ENCODE measurements around the gene SLC66A3. TPM values are rescaled to one million over a fixed set of nuclear protein-coding genes. Genes with fewer than 3 reads are reported as not detected.

Gene SLC66A3
- total RNA-seq, 1 experiment from 2014 or later: 19.2 TPM

DNA sequence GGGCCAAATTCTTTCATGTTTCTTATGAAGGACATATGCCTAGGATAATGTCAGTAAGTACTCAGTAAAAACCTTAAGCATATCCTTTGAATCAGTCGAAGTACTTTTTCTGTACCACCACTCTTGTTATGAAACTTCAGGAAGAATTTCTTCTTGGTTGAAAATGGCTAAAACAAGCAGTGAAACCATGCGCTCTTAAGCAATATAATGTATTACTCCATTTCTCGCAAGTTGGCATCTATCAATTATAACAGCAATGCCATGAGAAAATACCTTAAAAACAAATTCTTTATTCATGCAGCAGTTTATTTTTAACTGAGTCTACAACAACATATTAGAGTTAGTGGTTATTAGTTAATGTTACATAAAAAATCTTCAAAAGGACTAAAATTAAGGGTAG lies 41.0 kb downstream of the SLC66A3 start:
- no peaks in the 10 kb centered on the region for H3K27me3 ChIP-seq (ENCODE audit: low read length)
- no peak overlapping the region for H3K4me2 ChIP-seq (ENCODE audit: low read length)
- no peaks in the 10 kb centered on the region for H4K20me1 ChIP-seq (ENCODE audit: low read length)
- H2AFZ ChIP-seq (ENCODE audit: low read length): no peak overlapping the region
- DNase-seq: no peak
- ChIA-PET POLR2A (ENCODE audit: unreplicated experiment) (no interaction called here), CTCF (no interaction called here)
- no peak for ATAC-seq
- no peak for TF ChIP-seq EZH2phosphoT487 (IDR thresholded peaks at IDR 0.05; ENCODE audit: borderline replicate concordance, low read length)
- no peak for TF ChIP-seq EZH2 (IDR thresholded peaks at IDR 0.05; ENCODE audit: low read length, unreplicated experiment)
- TF ChIP-seq CTCF (conservative IDR thresholded peaks at IDR 0.05; ENCODE audit: low read depth, low read length): no peak
- no peaks in the 10 kb centered on the region for H3K4me1 ChIP-seq (ENCODE audit: insufficient read depth, low read length)
- H3K27ac ChIP-seq (ENCODE audit: low read length): no peak overlapping the region
- H3K9ac ChIP-seq (ENCODE audit: low read length): no peak overlapping the region
- H3K36me3 ChIP-seq (ENCODE audit: low read depth, low read length): peaks cover 50% of the 10 kb centered on the region
- BruUV-seq (replicated peaks): no TSS peak
- H3K9me3 ChIP-seq (ENCODE audit: low read length): no peaks in the 10 kb centered on the region
- intact Hi-C loops (cut with micrococcal nuclease): no loop called here
- H3K9me2 ChIP-seq (replicated peaks; ENCODE audit: low read length): no peaks in the 10 kb centered on the region
- H3K79me2 ChIP-seq (ENCODE audit: low read length): no peaks in the 10 kb centered on the region
- H3F3A ChIP-seq (ENCODE audit: low read length, unreplicated experiment): no peaks in the 10 kb centered on the region
- no peak overlapping the region for H3K4me3 ChIP-seq (ENCODE audit: low read length)

- Histone ChIP-seq H3K9me2 (replicated peaks; ENCODE audit: low read length) (no peaks in the 10 kb centered on the region), H4K20me1 (ENCODE audit: low read length) (no peaks in the 10 kb centered on the region), H3K36me3 (ENCODE audit: low read depth, low read length) (peaks cover 42% of the 10 kb centered on the region; the same call in 1 of the 2 replicates), H3K4me1 (ENCODE audit: insufficient read depth, low read length) (peaks cover 24% of the 10 kb centered on the region), H3K27ac (ENCODE audit: low read length) (no peak overlapping the region), H3K9ac (ENCODE audit: low read length) (no peak overlapping the region), H3F3A (ENCODE audit: low read length, unreplicated experiment) (peaks cover 4% of the 10 kb centered on the region), H3K27me3 (ENCODE audit: low read length) (no peaks in the 10 kb centered on the region), H3K9me3 (ENCODE audit: low read length) (no peaks in the 10 kb centered on the region), H3K4me3 (ENCODE audit: low read length) (no peak overlapping the region), H2AFZ (ENCODE audit: low read length) (no peak overlapping the region), H3K79me2 (ENCODE audit: low read length) (0 out of 2 replicates have a peak, but pooled peaks cover 3% of the 10 kb centered on the region), H3K4me2 (ENCODE audit: low read length) (no peak overlapping the region)
- no peak for DNase-seq
- POLR2A ChIA-PET (ENCODE audit: unreplicated experiment): interaction anchor here (0.6 kb wide), 1 partner anchor 539 kb away, joined by 6 read pairs; no protein-coding TSS in a partner anchor
- TF ChIP-seq EZH2 (IDR thresholded peaks at IDR 0.05; ENCODE audit: low read length, unreplicated experiment) (no peak), CTCF (conservative IDR thresholded peaks at IDR 0.05; ENCODE audit: low read depth, low read length) (no peak), EZH2phosphoT487 (IDR thresholded peaks at IDR 0.05; ENCODE audit: borderline replicate concordance, low read length) (no peak)
- intact Hi-C loops (cut with micrococcal nuclease): loop anchor here (5.0 kb wide), 1 partner anchor 68 kb away; a partner anchor contains a TSS
- CTCF ChIA-PET: no interaction called here
- no TSS peak for BruUV-seq (replicated peaks)
- no peak for ATAC-seq
Observed at GRCh38 chr2:11200651-11201050, 45.4 kb downstream of the SLC66A3 start.

DNA sequence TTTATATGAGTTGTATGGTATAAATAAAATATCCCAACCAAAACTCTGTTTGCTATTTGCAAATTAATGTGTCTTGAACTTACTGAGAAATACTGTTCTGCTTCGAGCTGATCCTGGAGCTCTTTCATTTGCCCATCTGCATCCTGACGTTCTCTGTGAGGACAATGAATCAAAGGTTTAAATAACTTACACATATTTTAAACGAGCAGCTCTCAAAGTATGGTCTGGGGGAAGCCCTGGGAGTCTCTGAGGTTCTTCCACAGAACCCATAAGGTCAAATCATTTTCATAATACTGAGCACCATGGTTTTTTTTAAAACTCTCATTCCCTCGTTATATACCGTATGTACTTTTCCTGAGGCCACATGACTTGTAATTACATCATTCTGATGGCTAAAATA lies 46.7 kb downstream of the SLC66A3 start:
- peaks cover 36% of the 10 kb centered on the region; the same call in 1 of the 2 replicates for H3K36me3 ChIP-seq (ENCODE audit: low read depth, low read length)

More for the DNA sequence above, 46.7 kb downstream of the SLC66A3 start:
- ChIA-PET POLR2A (ENCODE audit: unreplicated experiment) (no interaction called here), CTCF (no interaction called here)
- Histone ChIP-seq H3K9me2 (replicated peaks; ENCODE audit: low read length) (no peaks in the 10 kb centered on the region), H3K4me1 (ENCODE audit: insufficient read depth, low read length) (peaks cover 24% of the 10 kb centered on the region), H3K4me3 (ENCODE audit: low read length) (no peak overlapping the region), H3K9ac (ENCODE audit: low read length) (no peak overlapping the region), H2AFZ (ENCODE audit: low read length) (no peak overlapping the region), H4K20me1 (ENCODE audit: low read length) (no peaks in the 10 kb centered on the region), H3K9me3 (ENCODE audit: low read length) (no peaks in the 10 kb centered on the region), H3K79me2 (ENCODE audit: low read length) (0 out of 2 replicates have a peak, but pooled peaks cover 3% of the 10 kb centered on the region), H3K27me3 (ENCODE audit: low read length) (no peaks in the 10 kb centered on the region), H3F3A (ENCODE audit: low read length, unreplicated experiment) (peaks cover 4% of the 10 kb centered on the region), H3K27ac (ENCODE audit: low read length) (no peak overlapping the region), H3K4me2 (ENCODE audit: low read length) (no peak overlapping the region)
- DNase-seq (no peak), ATAC-seq (no peak)
- BruUV-seq (replicated peaks): no TSS peak
- TF ChIP-seq CTCF (conservative IDR thresholded peaks at IDR 0.05; ENCODE audit: low read depth, low read length): no peak
- no peak for TF ChIP-seq EZH2 (IDR thresholded peaks at IDR 0.05; ENCODE audit: low read length, unreplicated experiment)
- TF ChIP-seq EZH2phosphoT487 (IDR thresholded peaks at IDR 0.05; ENCODE audit: borderline replicate concordance, low read length): no peak
- intact Hi-C loops (cut with micrococcal nuclease): loop anchor here (2.0 to 5.0 kb wide), 2 partner anchors 47 to 70 kb away; partner anchors contain the start of gene SLC66A3
